ENCODE data around the gene LARP1. TPM values are rescaled to one million over a fixed set of nuclear protein-coding genes. Genes with fewer than 3 reads are reported as not detected.

LARP1 gene
- total RNA-seq, 1 donor from 2014 or later = 24.0 TPM

DNA sequence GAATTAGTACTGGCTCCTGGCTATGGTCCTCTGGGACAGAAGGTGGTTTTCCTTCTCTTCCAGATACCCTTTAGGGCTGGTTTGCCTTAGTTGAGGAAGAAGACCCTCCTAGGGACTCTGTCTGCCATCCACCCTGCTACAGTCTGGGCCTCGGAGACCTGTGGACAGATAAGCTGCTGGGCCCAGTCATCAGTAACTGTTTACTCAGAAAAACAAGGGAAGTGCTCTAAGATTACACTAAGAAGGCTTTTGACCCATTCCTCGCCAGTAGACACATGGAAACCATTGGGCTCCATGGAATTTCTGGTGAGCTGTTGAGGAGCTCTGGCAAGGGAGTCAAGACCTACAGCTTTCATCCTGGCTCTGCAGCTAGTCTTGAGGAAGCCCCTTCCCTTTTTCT is 31.2 kb downstream of the LARP1 start:
- no peak overlapping the region for H3K9ac ChIP-seq (ENCODE audit: low read depth in 1 of 3, low read length in 3 of 3)
- no peaks in the 10 kb centered on the region for H3K9me3 ChIP-seq (ENCODE audit: control insufficient read depth in 3 of 3, low read length in 3 of 3)
- no peaks in the 10 kb centered on the region for H3K27me3 ChIP-seq (ENCODE audit: control insufficient read depth in 3 of 3, insufficient read depth in 3 of 3, low read length in 3 of 3)
- H3K36me3 ChIP-seq (ENCODE audit: control insufficient read depth in 3 of 3, insufficient read depth in 3 of 3, low read length in 3 of 3) = peaks cover 5 to 12% (median 10%) of the 10 kb centered on the region in 3 donors
- H3K4me3 ChIP-seq (ENCODE audit: low read length in 3 of 3) = no peak overlapping the region
- peaks cover 45 to 52% (median 51%) of the 10 kb centered on the region in 3 donors for H3K4me1 ChIP-seq (ENCODE audit: control insufficient read depth in 3 of 3, insufficient read depth in 3 of 3, low read length in 3 of 3)
- no peak overlapping the region for H3K27ac ChIP-seq (ENCODE audit: low read depth, low read length)

GRCh38 chr5:154788212-154788611 is 33.0 kb downstream of the LARP1 start:
- Histone ChIP-seq H3K27me3 (ENCODE audit: control insufficient read depth in 3 of 3, insufficient read depth in 3 of 3, low read length in 3 of 3) (no peaks in the 10 kb centered on the region), H3K9ac (ENCODE audit: low read depth in 1 of 3, low read length in 3 of 3) (no peak overlapping the region), H3K27ac (ENCODE audit: low read depth, low read length) (no peak overlapping the region), H3K4me3 (ENCODE audit: low read length in 3 of 3) (no peak overlapping the region), H3K36me3 (ENCODE audit: control insufficient read depth in 3 of 3, insufficient read depth in 3 of 3, low read length in 3 of 3) (peaks cover 15 to 29% (median 27%) of the 10 kb centered on the region in 3 donors), H3K9me3 (ENCODE audit: control insufficient read depth in 3 of 3, low read length in 3 of 3) (no peaks in the 10 kb centered on the region), H3K4me1 (ENCODE audit: control insufficient read depth in 3 of 3, insufficient read depth in 3 of 3, low read length in 3 of 3) (peaks cover 29 to 38% (median 34%) of the 10 kb centered on the region in 3 donors)

GRCh38 chr5:154791535-154791934 is 36.4 kb downstream of the LARP1 start:
- H3K9me3 ChIP-seq (ENCODE audit: control insufficient read depth in 3 of 3, low read length in 3 of 3) = no peaks in the 10 kb centered on the region
- no peaks in the 10 kb centered on the region for H3K27me3 ChIP-seq (ENCODE audit: control insufficient read depth in 3 of 3, insufficient read depth in 3 of 3, low read length in 3 of 3)
- no peak overlapping the region for H3K9ac ChIP-seq (ENCODE audit: low read depth in 1 of 3, low read length in 3 of 3)
- H3K4me3 ChIP-seq (ENCODE audit: low read length in 3 of 3) = no peak overlapping the region
- peaks cover 9 to 17% (median 16%) of the 10 kb centered on the region in 3 donors for H3K4me1 ChIP-seq (ENCODE audit: control insufficient read depth in 3 of 3, insufficient read depth in 3 of 3, low read length in 3 of 3)
- no peak overlapping the region for H3K27ac ChIP-seq (ENCODE audit: low read depth, low read length)
- peaks cover 28 to 51% (median 47%) of the 10 kb centered on the region in 3 donors for H3K36me3 ChIP-seq (ENCODE audit: control insufficient read depth in 3 of 3, insufficient read depth in 3 of 3, low read length in 3 of 3)

GRCh38 chr5:154793599-154794524 is 38.7 kb downstream of the LARP1 start:
- Histone ChIP-seq H3K9ac (ENCODE audit: low read depth in 1 of 3, low read length in 3 of 3) (no peak overlapping the region), H3K27ac (ENCODE audit: low read depth, low read length) (no peak overlapping the region), H3K9me3 (ENCODE audit: control insufficient read depth in 3 of 3, low read length in 3 of 3) (no peaks in the 10 kb centered on the region), H3K4me1 (ENCODE audit: control insufficient read depth in 3 of 3, insufficient read depth in 3 of 3, low read length in 3 of 3) (no peaks in the 10 kb centered on the region), H3K27me3 (ENCODE audit: control insufficient read depth in 3 of 3, insufficient read depth in 3 of 3, low read length in 3 of 3) (no peaks in the 10 kb centered on the region), H3K36me3 (ENCODE audit: control insufficient read depth in 3 of 3, insufficient read depth in 3 of 3, low read length in 3 of 3) (peaks cover 32 to 58% (median 51%) of the 10 kb centered on the region in 3 donors), H3K4me3 (ENCODE audit: low read length in 3 of 3) (no peak overlapping the region)

DNA sequence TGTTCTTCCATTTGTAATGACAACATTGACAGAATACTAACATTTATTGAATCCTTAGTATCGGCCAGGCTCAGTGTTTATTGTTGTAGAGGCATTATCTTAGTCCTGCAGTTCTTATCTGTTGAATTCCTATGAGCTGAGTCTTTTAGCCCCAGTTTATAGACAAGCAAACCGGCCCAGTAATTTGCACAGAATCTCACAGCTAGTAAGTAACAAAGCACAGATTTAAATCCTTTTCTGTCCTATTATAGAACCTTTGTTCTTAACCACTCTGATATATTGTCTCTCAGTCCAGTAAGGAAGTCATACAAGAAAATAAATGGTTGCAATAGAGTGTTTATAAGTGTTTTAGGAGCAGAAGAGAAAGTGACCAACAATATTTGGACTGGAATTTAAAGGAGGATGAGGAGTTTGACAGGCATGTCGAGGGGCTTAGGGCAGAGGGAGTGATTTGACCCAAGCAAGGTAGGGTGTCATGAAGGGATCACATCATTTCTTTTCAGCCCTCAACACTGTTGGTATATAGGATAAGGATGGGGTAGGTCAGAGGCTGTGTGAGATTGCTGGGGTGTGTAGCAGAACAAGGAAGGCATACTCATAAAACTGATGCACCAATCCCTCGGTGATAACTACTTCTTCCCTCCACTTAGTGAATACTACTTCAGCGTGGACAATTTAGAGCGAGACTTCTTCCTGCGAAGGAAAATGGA is 39.5 kb downstream of the LARP1 start:
- H3K4me1 ChIP-seq (ENCODE audit: control insufficient read depth in 3 of 3, insufficient read depth in 3 of 3, low read length in 3 of 3) = no peaks in the 10 kb centered on the region
- H3K9me3 ChIP-seq (ENCODE audit: control insufficient read depth in 3 of 3, low read length in 3 of 3) = no peaks in the 10 kb centered on the region
- H3K27me3 ChIP-seq (ENCODE audit: control insufficient read depth in 3 of 3, insufficient read depth in 3 of 3, low read length in 3 of 3) = no peaks in the 10 kb centered on the region
- no peak overlapping the region for H3K27ac ChIP-seq (ENCODE audit: low read depth, low read length)
- peaks cover 38 to 66% (median 58%) of the 10 kb centered on the region in 3 donors for H3K36me3 ChIP-seq (ENCODE audit: control insufficient read depth in 3 of 3, insufficient read depth in 3 of 3, low read length in 3 of 3)
- no peak overlapping the region for H3K9ac ChIP-seq (ENCODE audit: low read depth in 1 of 3, low read length in 3 of 3)
- no peak overlapping the region for H3K4me3 ChIP-seq (ENCODE audit: low read length in 3 of 3)

- Histone ChIP-seq H3K36me3 (ENCODE audit: control insufficient read depth in 3 of 3, insufficient read depth in 3 of 3, low read length in 3 of 3) (peaks cover 43 to 66% (median 58%) of the 10 kb centered on the region in 3 donors), H3K4me1 (ENCODE audit: control insufficient read depth in 3 of 3, insufficient read depth in 3 of 3, low read length in 3 of 3) (no peaks in the 10 kb centered on the region), H3K9ac (ENCODE audit: low read depth in 1 of 3, low read length in 3 of 3) (no peak overlapping the region), H3K4me3 (ENCODE audit: low read length in 3 of 3) (no peak overlapping the region), H3K27me3 (ENCODE audit: control insufficient read depth in 3 of 3, insufficient read depth in 3 of 3, low read length in 3 of 3) (no peaks in the 10 kb centered on the region), H3K27ac (ENCODE audit: low read depth, low read length) (no peak overlapping the region), H3K9me3 (ENCODE audit: control insufficient read depth in 3 of 3, low read length in 3 of 3) (no peaks in the 10 kb centered on the region)
Measured at GRCh38 chr5:154795235-154795596, 40.0 kb downstream of the LARP1 start.

DNA sequence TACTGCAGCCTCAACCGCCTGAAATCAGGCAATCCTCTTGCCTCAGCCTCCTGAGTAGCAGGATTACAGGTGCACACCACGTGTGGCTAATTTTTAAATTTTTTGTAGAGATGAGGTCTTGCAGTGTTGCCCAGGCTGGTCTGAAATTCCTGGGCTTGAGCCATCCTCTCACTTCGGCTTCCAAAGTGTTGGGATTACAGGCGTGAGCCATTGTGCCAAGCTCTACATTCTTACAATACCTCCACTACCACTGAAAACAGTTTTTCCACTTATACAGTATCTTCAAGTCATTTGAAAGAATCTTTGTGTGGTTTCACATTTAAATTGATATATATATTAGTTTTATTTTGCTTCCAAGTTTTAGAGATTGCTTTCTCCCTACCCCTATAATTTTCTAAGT is 42.6 kb downstream of the LARP1 start:
- H3K9ac ChIP-seq (ENCODE audit: low read depth in 1 of 3, low read length in 3 of 3) = no peak overlapping the region
- H3K4me1 ChIP-seq (ENCODE audit: control insufficient read depth in 3 of 3, insufficient read depth in 3 of 3, low read length in 3 of 3) = no peaks in the 10 kb centered on the region
- H3K4me3 ChIP-seq (ENCODE audit: low read length in 3 of 3) = no peak overlapping the region
- H3K27ac ChIP-seq (ENCODE audit: low read depth, low read length) = no peak overlapping the region
- H3K27me3 ChIP-seq (ENCODE audit: control insufficient read depth in 3 of 3, insufficient read depth in 3 of 3, low read length in 3 of 3) = no peaks in the 10 kb centered on the region
- no peaks in the 10 kb centered on the region for H3K9me3 ChIP-seq (ENCODE audit: control insufficient read depth in 3 of 3, low read length in 3 of 3)
- peaks cover 55 to 71% (median 66%) of the 10 kb centered on the region in 3 donors for H3K36me3 ChIP-seq (ENCODE audit: control insufficient read depth in 3 of 3, insufficient read depth in 3 of 3, low read length in 3 of 3)

GRCh38 chr5:154800582-154800981 is 45.4 kb downstream of the LARP1 start:
- Histone ChIP-seq H3K4me3 (ENCODE audit: low read length in 3 of 3) (no peak overlapping the region), H3K36me3 (ENCODE audit: control insufficient read depth in 3 of 3, insufficient read depth in 3 of 3, low read length in 3 of 3) (peaks cover 64 to 78% (median 70%) of the 10 kb centered on the region in 3 donors), H3K27ac (ENCODE audit: low read depth, low read length) (no peak overlapping the region), H3K4me1 (ENCODE audit: control insufficient read depth in 3 of 3, insufficient read depth in 3 of 3, low read length in 3 of 3) (no peaks in the 10 kb centered on the region), H3K9me3 (ENCODE audit: control insufficient read depth in 3 of 3, low read length in 3 of 3) (no peaks in the 10 kb centered on the region), H3K9ac (ENCODE audit: low read depth in 1 of 3, low read length in 3 of 3) (no peak overlapping the region), H3K27me3 (ENCODE audit: control insufficient read depth in 3 of 3, insufficient read depth in 3 of 3, low read length in 3 of 3) (no peaks in the 10 kb centered on the region)

GRCh38 chr5:154801083-154801482 is 45.9 kb downstream of the LARP1 start:
- H3K9ac ChIP-seq (ENCODE audit: low read depth in 1 of 3, low read length in 3 of 3) = no peak overlapping the region
- H3K27me3 ChIP-seq (ENCODE audit: control insufficient read depth in 3 of 3, insufficient read depth in 3 of 3, low read length in 3 of 3) = no peaks in the 10 kb centered on the region
- no peak overlapping the region for H3K4me3 ChIP-seq (ENCODE audit: low read length in 3 of 3)
- H3K27ac ChIP-seq (ENCODE audit: low read depth, low read length) = no peak overlapping the region
- peaks cover 69 to 83% (median 75%) of the 10 kb centered on the region in 3 donors for H3K36me3 ChIP-seq (ENCODE audit: control insufficient read depth in 3 of 3, insufficient read depth in 3 of 3, low read length in 3 of 3)
- H3K9me3 ChIP-seq (ENCODE audit: control insufficient read depth in 3 of 3, low read length in 3 of 3) = no peaks in the 10 kb centered on the region
- H3K4me1 ChIP-seq (ENCODE audit: control insufficient read depth in 3 of 3, insufficient read depth in 3 of 3, low read length in 3 of 3) = no peaks in the 10 kb centered on the region

GRCh38 chr5:154802050-154802449 is 46.9 kb downstream of the LARP1 start:
- no peak overlapping the region for H3K27ac ChIP-seq (ENCODE audit: low read depth, low read length)
- H3K4me1 ChIP-seq (ENCODE audit: control insufficient read depth in 3 of 3, insufficient read depth in 3 of 3, low read length in 3 of 3) = no peaks in the 10 kb centered on the region
- H3K4me3 ChIP-seq (ENCODE audit: low read length in 3 of 3) = no peak overlapping the region
- H3K36me3 ChIP-seq (ENCODE audit: control insufficient read depth in 3 of 3, insufficient read depth in 3 of 3, low read length in 3 of 3) = peaks cover 74 to 82% (median 82%) of the 10 kb centered on the region in 3 donors
- no peak overlapping the region for H3K9ac ChIP-seq (ENCODE audit: low read depth in 1 of 3, low read length in 3 of 3)
- H3K27me3 ChIP-seq (ENCODE audit: control insufficient read depth in 3 of 3, insufficient read depth in 3 of 3, low read length in 3 of 3) = no peaks in the 10 kb centered on the region
- no peaks in the 10 kb centered on the region for H3K9me3 ChIP-seq (ENCODE audit: control insufficient read depth in 3 of 3, low read length in 3 of 3)
